PFSK-1 (cell line): ENCODE results near the gene CNDP2.

Experiments used
- FOXP2 ChIP-seq: optimal IDR thresholded peaks from 2 replicates; pipeline ENCODE3; 2011; ENCODE audit warnings: borderline replicate concordance, control low read depth, inconsistent platforms; ENCODE audit not compliant: insufficient read depth; ENCODE audit errors: extremely low read length, extremely low read depth
- POLR2AphosphoS5 ChIP-seq: IDR thresholded peaks from 2 replicates; pipeline ENCODE4 v1.6.1; 2012; ENCODE audit warnings: low read depth, mild to moderate bottlenecking, control low read depth, low read length, moderate library complexity
- SIN3A ChIP-seq: IDR thresholded peaks from 2 replicates; pipeline ENCODE4 v1.6.1; 2012; ENCODE audit warnings: mild to moderate bottlenecking, low read length, moderate library complexity, borderline replicate concordance; ENCODE audit not compliant: insufficient read depth
- TAF1 ChIP-seq: IDR thresholded peaks from 2 replicates; pipeline ENCODE4 v1.6.1; 2012; ENCODE audit warnings: low read length, control low read depth, borderline replicate concordance; ENCODE audit not compliant: insufficient read depth
- TF ChIP-seq, protein P1 (sequence below), 2 experiments: IDR thresholded peaks; 2 replicates each; pipeline versions ENCODE4 v1.6.1 to v1.8.0; 2011 to 2012; ENCODE audit warnings: low read depth in 2 of 2, low read length in 2 of 2, control low read depth in 1 of 2, inconsistent platforms in 1 of 2, mild to moderate bottlenecking in 1 of 2, moderate library complexity in 1 of 2; ENCODE audit not compliant: insufficient read depth in 1 of 2

Gene CNDP2

DNA sequence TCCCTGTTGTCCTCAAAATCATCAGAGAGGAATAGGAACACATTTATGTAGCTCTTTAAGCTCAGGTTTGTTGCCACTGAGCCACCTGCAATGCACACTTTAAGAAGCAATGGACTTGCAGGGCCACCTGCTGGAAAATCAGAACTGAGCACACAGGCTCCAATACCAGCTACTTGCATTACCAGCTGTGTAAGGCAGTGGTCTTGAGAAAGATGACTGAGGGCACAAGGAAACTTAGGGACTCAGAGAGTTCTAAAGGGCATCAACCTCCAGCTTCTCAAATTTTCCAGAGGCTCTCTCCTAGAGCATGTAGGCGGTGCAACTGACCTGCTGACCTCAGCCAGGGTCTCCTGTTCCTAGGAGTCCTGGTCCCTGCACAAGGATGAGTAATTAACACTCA, 2.5 kb upstream of the CNDP2 start:
- TF ChIP-seq TAF1 (no peak), SIN3A (no peak), FOXP2 (no peak), POLR2AphosphoS5 (no peak)
- TF ChIP-seq, protein P1, sequence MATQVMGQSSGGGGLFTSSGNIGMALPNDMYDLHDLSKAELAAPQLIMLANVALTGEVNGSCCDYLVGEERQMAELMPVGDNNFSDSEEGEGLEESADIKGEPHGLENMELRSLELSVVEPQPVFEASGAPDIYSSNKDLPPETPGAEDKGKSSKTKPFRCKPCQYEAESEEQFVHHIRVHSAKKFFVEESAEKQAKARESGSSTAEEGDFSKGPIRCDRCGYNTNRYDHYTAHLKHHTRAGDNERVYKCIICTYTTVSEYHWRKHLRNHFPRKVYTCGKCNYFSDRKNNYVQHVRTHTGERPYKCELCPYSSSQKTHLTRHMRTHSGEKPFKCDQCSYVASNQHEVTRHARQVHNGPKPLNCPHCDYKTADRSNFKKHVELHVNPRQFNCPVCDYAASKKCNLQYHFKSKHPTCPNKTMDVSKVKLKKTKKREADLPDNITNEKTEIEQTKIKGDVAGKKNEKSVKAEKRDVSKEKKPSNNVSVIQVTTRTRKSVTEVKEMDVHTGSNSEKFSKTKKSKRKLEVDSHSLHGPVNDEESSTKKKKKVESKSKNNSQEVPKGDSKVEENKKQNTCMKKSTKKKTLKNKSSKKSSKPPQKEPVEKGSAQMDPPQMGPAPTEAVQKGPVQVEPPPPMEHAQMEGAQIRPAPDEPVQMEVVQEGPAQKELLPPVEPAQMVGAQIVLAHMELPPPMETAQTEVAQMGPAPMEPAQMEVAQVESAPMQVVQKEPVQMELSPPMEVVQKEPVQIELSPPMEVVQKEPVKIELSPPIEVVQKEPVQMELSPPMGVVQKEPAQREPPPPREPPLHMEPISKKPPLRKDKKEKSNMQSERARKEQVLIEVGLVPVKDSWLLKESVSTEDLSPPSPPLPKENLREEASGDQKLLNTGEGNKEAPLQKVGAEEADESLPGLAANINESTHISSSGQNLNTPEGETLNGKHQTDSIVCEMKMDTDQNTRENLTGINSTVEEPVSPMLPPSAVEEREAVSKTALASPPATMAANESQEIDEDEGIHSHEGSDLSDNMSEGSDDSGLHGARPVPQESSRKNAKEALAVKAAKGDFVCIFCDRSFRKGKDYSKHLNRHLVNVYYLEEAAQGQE (IDR thresholded peaks at IDR 0.05; ENCODE audit: insufficient read depth in 1 of 2, low read depth in 2 of 2, low read length in 2 of 2) = no peak

GRCh38 chr18:74494514-74494913, 1.6 kb upstream of the CNDP2 start:
- TF ChIP-seq FOXP2 = no peak
- TF ChIP-seq, protein P1 (IDR thresholded peaks at IDR 0.05; ENCODE audit: insufficient read depth in 1 of 2, low read depth in 2 of 2, low read length in 2 of 2) = no peak
- TF ChIP-seq SIN3A = no peak
- no peak for TF ChIP-seq POLR2AphosphoS5
- no peak for TF ChIP-seq TAF1

- no peak for TF ChIP-seq TAF1
- TF ChIP-seq, protein P1 (IDR thresholded peaks at IDR 0.05; ENCODE audit: insufficient read depth in 1 of 2, low read depth in 2 of 2, low read length in 2 of 2) = peak in 1 of 2 experiments; percentile 68; a peak in 1 of 4 replicates
Observed at GRCh38 chr18:74496508-74497323, 553 bp downstream of the CNDP2 start.

DNA sequence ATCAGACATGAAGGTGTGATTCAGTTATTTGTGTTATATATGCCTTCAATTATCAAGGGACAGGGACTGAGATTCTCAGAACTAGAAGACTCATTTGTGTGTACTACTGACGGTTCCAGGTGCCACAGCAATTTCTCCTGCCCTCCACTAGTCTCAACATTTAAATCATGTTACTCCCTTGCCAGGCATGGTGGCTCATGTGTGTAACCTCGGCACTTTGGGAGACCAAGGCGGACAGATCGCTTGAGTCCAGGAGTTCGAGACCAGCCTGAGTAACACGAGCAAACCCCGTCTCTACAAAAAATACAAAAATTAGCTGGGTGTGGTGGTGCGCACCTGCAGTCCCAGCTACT, 1.1 kb downstream of the CNDP2 start:
- TF ChIP-seq POLR2AphosphoS5 = no peak
- no peak for TF ChIP-seq SIN3A
- TF ChIP-seq TAF1 = no peak
- TF ChIP-seq FOXP2 = no peak
- TF ChIP-seq, protein P1 (IDR thresholded peaks at IDR 0.05; ENCODE audit: insufficient read depth in 1 of 2, low read depth in 2 of 2, low read length in 2 of 2) = no peak

DNA sequence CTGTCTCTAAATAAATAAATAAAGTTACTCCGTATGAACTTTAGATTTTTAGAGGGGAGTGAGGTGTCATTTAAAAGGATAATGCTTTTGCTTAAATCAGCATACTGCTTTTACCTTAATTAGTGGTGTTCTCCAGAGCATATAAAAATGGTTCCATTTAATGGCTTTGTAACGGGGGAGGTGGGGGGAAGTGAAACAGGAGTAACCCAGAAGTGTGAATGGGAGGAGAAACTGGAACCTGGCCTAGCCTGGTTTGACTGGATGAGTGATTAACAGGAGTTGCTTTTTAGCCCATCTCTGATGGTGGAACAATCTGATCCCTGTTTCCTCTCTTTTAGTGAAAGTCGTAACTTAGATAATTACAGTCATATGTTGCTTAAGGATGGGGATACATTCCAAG, 1.6 kb downstream of the CNDP2 start:
- TF ChIP-seq FOXP2 (no peak), SIN3A (no peak), POLR2AphosphoS5 (no peak), TAF1 (no peak)
- TF ChIP-seq, protein P1 (IDR thresholded peaks at IDR 0.05; ENCODE audit: insufficient read depth in 1 of 2, low read depth in 2 of 2, low read length in 2 of 2) = no peak
